ENCODE measurements around the gene CLEC10A.
"Not testable (repeated sequence)": the region's sequence is repeated elsewhere in the genome, so short reads cannot be mapped to it uniquely, and the experiment has no call there.

Gene CLEC10A

DNA sequence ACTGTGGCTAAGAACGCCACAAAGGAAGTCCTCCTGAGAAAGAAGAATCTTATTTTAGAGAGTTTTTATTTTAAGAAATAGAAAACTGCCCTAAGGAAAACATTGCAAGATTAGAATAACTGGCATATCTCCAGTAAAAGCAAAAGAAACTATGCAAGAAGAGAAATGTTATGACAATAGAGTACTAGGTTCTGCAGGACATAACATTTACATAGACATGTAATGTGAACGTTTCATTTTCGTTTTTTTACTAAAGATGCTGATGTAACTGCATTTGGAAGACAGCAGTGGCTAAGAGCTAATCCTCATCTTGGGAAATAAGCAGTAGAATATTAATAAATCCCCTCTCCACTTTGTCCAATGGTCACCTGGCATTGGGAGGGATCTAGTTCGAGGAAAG, 42.3 kb upstream of the CLEC10A start:
- TF ChIP-seq, protein P1, sequence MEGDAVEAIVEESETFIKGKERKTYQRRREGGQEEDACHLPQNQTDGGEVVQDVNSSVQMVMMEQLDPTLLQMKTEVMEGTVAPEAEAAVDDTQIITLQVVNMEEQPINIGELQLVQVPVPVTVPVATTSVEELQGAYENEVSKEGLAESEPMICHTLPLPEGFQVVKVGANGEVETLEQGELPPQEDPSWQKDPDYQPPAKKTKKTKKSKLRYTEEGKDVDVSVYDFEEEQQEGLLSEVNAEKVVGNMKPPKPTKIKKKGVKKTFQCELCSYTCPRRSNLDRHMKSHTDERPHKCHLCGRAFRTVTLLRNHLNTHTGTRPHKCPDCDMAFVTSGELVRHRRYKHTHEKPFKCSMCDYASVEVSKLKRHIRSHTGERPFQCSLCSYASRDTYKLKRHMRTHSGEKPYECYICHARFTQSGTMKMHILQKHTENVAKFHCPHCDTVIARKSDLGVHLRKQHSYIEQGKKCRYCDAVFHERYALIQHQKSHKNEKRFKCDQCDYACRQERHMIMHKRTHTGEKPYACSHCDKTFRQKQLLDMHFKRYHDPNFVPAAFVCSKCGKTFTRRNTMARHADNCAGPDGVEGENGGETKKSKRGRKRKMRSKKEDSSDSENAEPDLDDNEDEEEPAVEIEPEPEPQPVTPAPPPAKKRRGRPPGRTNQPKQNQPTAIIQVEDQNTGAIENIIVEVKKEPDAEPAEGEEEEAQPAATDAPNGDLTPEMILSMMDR (IDR thresholded peaks at IDR 0.05; ENCODE audit: unreplicated experiment in 3 of 3) = no peak
- Mint-ChIP-seq H3K4me1 (peaks cover 24% of the 10 kb centered on the region), H3K4me3 (peak overlapping the region in 1 of 3 experiments; percentile 13), H3K9me3 (no peaks in the 10 kb centered on the region), H3K27ac (peak overlapping the region; percentile 59 to 88 (median 82)), H3K36me3 (ENCODE audit: low read depth) (no peaks in the 10 kb centered on the region), H3K27me3 (ENCODE audit: low read depth) (peaks cover under 1% of the 10 kb centered on the region)

DNA sequence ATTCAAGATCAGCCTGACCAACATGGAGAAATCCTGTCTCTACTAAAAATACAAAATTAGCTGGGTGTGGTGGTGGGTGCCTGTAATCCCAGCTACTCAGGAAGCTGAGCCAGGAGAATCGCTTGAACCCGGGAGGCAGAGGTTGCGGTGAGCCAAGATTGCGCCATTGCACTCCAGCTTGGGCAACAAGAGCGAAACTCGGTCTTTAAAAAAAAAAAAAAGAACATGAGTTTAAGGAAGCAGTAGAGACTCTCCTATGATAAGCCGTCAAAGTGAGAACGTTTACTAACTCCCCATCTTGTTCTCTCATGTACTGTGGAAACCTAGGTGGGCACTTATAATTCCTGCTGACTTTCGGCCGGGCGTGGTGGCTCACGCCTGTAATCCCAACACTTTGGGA, 40.6 kb upstream of the CLEC10A start:
- not testable (repeated sequence) for H3K9me3 Mint-ChIP-seq; H3K36me3 Mint-ChIP-seq (ENCODE audit: low read depth); H3K27me3 Mint-ChIP-seq (ENCODE audit: low read depth)
- peak overlapping the region in 1 of 3 experiments; percentile 27 for H3K4me3 Mint-ChIP-seq
- H3K4me1 Mint-ChIP-seq = peaks cover 24% of the 10 kb centered on the region
- H3K27ac Mint-ChIP-seq = peak overlapping the region; percentile 68 to 83 (median 79)

DNA sequence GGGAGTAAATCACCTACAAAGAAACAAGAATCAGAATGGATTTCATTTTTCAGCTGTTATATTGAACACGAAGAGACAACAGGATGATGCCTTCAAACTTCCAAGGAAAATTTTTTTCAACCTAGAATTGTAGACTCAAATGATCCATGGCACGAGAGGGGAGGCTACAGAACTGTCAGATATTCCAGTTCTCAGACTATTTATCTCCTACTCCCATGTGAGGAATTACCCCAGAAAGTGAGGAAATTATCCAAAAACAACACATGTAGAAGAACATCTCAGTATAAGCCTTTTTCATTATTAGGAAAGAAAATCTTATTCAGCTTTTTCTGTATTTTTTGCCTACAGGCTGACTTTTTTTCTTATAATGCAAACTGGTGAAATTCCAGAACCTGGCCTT, 40.1 kb upstream of the CLEC10A start:
- no peaks in the 10 kb centered on the region for H3K36me3 Mint-ChIP-seq (ENCODE audit: low read depth)
- peaks cover 3% of the 10 kb centered on the region for H3K27me3 Mint-ChIP-seq (ENCODE audit: low read depth)
- H3K27ac Mint-ChIP-seq = peak overlapping the region; percentile 68 to 83 (median 79)
- peak overlapping the region in 1 of 3 experiments; percentile 27 for H3K4me3 Mint-ChIP-seq
- peaks cover 24% of the 10 kb centered on the region for H3K4me1 Mint-ChIP-seq
- TF ChIP-seq, protein P1 (IDR thresholded peaks at IDR 0.05; ENCODE audit: unreplicated experiment in 3 of 3) = no peak
- no peaks in the 10 kb centered on the region for H3K9me3 Mint-ChIP-seq

DNA sequence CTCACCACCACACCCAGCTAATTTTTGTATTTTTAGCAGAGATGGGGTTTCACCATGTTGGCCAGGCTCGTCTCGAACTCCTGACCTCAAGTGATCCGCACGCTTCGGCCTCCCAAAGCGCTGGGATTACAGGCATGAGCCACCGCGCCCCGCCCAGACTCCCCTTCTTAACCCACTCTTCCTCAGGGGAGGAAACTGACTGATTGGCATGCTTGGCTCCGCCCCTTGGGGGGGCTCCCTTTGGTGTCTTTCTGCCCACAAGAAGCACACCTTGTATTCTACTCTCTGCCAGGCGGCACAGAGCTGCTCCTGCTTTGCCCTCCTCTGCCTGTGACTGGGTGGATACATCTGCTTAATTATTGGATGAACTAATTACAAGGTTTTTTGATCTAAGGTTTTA, 39.3 kb upstream of the CLEC10A start:
- TF ChIP-seq, protein P1 (IDR thresholded peaks at IDR 0.05; ENCODE audit: unreplicated experiment in 3 of 3) = no peak
- peak overlapping the region in 2 of 3 experiments; percentile 68 to 79 for H3K27ac Mint-ChIP-seq
- H3K27me3 Mint-ChIP-seq (ENCODE audit: low read depth) = peaks cover 3% of the 10 kb centered on the region
- no peaks in the 10 kb centered on the region for H3K36me3 Mint-ChIP-seq (ENCODE audit: low read depth)
- no peaks in the 10 kb centered on the region for H3K9me3 Mint-ChIP-seq
- H3K4me3 Mint-ChIP-seq = no peak overlapping the region
- H3K4me1 Mint-ChIP-seq = peaks cover 24% of the 10 kb centered on the region

DNA sequence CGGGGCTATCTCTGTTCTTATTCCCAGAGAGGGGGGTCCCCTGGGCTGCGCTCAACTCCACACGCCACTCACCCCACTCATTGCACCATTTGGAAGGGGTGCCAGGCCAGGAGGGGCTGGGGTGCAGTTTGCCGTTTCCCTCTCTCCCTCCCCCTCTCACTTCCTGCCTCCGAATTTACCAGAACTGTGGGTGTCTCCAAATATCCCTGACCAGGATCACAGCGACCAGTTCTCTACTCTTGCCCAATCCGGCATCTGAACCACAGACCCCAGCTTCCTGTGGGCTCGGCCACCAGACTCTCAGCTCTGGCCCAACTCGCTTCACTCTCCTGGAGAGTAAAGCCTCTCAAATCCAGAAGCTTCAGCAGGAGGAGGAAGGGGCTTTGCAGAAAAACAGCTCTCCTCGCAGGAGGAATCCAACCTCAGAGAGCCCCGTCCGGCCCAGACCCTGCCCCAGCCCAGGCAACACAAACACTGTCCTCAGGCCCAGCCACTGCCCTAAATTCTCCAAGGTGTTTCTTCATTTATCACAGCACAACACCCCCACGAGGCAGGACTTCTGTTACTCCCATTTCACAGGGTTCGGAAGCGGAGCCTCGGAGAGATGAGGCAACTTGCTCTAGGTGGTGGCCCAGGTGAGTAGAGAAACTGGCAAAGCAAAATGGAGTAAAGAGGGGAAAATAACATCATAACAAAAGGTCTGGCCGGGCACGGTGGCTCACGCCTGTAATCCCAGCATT, 35.0 kb upstream of the CLEC10A start:
- no peaks in the 10 kb centered on the region for H3K9me3 Mint-ChIP-seq
- peaks cover 6% of the 10 kb centered on the region for H3K27me3 Mint-ChIP-seq (ENCODE audit: low read depth)
- no peaks in the 10 kb centered on the region for H3K36me3 Mint-ChIP-seq (ENCODE audit: low read depth)
- peaks cover 7% of the 10 kb centered on the region for H3K4me1 Mint-ChIP-seq
- no peak overlapping the region for H3K4me3 Mint-ChIP-seq
- H3K27ac Mint-ChIP-seq = peak overlapping the region in 1 of 3 experiments; percentile 54
- TF ChIP-seq, protein P1 (IDR thresholded peaks at IDR 0.05; ENCODE audit: unreplicated experiment in 3 of 3) = no peak

DNA sequence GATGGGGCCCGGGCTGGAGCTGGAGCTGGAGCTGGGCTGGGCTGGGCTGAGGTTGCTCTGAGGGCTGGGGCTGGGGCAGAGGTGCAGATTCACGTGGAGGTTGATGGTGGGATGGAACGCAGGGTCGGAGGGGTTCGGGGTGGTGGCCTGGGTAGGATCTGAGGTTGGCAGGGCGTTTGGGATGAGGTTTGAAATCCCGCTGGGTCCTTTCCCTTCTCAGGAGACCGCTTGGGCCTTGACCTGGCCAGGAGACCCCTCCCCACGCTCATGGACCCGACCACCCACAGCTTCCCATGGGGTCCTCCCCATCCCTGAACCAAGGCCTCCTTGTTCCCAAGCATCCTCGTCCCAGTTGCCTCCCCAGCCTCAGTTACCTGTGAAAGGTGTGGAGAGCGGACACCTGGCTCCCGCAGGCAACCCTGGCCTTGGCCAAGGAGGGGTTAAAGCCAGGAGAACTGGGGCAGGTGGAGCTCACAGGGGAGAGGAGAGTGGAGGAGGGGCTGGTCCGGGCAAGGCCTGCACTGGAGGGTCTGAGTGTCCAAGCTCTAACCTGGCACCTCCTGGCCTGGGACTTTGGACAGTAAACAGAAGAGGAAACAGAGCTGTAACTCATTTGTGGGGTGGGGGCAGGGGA, 34.3 kb upstream of the CLEC10A start, which contains the start of gene ASGR2:
Gene ASGR2 (minus strand): TSS at position 582 of the 634 bp plus-strand sequence. CDS start 582 bp downstream, outside the sequence.
- no peaks in the 10 kb centered on the region for H3K9me3 Mint-ChIP-seq

More for the DNA sequence above, 34.3 kb upstream of the CLEC10A start, which contains the start of gene ASGR2:
- H3K4me1 Mint-ChIP-seq = no peaks in the 10 kb centered on the region
- H3K27ac Mint-ChIP-seq = peak within 1 kb of the TSS in 1 of 3 experiments; percentile 54
- peaks cover 6% of the 10 kb centered on the region for H3K27me3 Mint-ChIP-seq (ENCODE audit: low read depth)
- H3K4me3 Mint-ChIP-seq = no peak within 1 kb of the TSS
- H3K36me3 Mint-ChIP-seq (ENCODE audit: low read depth) = no peaks in the 10 kb centered on the region
- TF ChIP-seq, protein P1 (IDR thresholded peaks at IDR 0.05; ENCODE audit: unreplicated experiment in 3 of 3) = no peak
